ENCODE results near the gene TASL. TPM values are rescaled to one million over a fixed set of nuclear protein-coding genes. Genes with fewer than 3 reads are reported as not detected.

The TASL gene
- total and polyA plus RNA-seq, 2 donors (not counting 3 experiments of a cell fraction or from before 2014, with no cell fraction given), result not detected

- Histone ChIP-seq H4K20me1 (replicated peaks; ENCODE audit: control insufficient read depth, extremely low read depth, insufficient read depth, low read length) (no peaks in the 10 kb centered on the region), H3K27me3 (ENCODE audit: control insufficient read depth in 2 of 2, insufficient read depth in 2 of 2, low read length in 2 of 2) (no peaks in the 10 kb centered on the region), H3K9ac (replicated peaks; ENCODE audit: extremely low read depth, insufficient read depth, low read length) (no peak overlapping the region), H2AFZ (ENCODE audit: low read depth, low read length) (no peak overlapping the region), H3K4me1 (ENCODE audit: control insufficient read depth, extremely low read depth, insufficient read depth, low read length) (no peaks in the 10 kb centered on the region), H3K9me1 (replicated peaks; ENCODE audit: control insufficient read depth, extremely low read depth, insufficient read depth, low read length) (no peaks in the 10 kb centered on the region), H3K9me3 (replicated peaks; ENCODE audit: control insufficient read depth, insufficient read depth, low read length) (no peaks in the 10 kb centered on the region), H3K79me2 (ENCODE audit: control insufficient read depth, insufficient read depth, low read length) (no peaks in the 10 kb centered on the region), H3K4me3 (replicated peaks in 1 of 3; ENCODE audit: insufficient read depth in 1 of 3, low read depth in 1 of 3, low read length in 3 of 3) (no peak overlapping the region), H3K4me2 (ENCODE audit: insufficient read depth, low read length) (no peak overlapping the region), H3K36me3 (ENCODE audit: control insufficient read depth in 2 of 2, extremely low read depth in 1 of 2, insufficient read depth in 2 of 2, low read length in 2 of 2) (no peaks in the 10 kb centered on the region), H3K27ac (ENCODE audit: insufficient read depth, low read depth, low read length) (no peak overlapping the region)
- dilution Hi-C loops (cut with MboI; ENCODE audit: extremely low pct_ligation_motif_present, low sequenced_read_pairs), result no loop called here
- no peak for FAIRE-seq
- intact Hi-C loops (cut with micrococcal nuclease), result no loop called here
- no peak for DNase-seq (ENCODE audit: low read depth, low spot score)
- BruUV-seq (replicated peaks), result no TSS peak
- CTCF ChIA-PET, result interaction anchor here (0.6 kb wide), 1 partner anchor 309 kb away, joined by 3 read pairs; no protein-coding TSS in a partner anchor
- TF ChIP-seq, protein P1, sequence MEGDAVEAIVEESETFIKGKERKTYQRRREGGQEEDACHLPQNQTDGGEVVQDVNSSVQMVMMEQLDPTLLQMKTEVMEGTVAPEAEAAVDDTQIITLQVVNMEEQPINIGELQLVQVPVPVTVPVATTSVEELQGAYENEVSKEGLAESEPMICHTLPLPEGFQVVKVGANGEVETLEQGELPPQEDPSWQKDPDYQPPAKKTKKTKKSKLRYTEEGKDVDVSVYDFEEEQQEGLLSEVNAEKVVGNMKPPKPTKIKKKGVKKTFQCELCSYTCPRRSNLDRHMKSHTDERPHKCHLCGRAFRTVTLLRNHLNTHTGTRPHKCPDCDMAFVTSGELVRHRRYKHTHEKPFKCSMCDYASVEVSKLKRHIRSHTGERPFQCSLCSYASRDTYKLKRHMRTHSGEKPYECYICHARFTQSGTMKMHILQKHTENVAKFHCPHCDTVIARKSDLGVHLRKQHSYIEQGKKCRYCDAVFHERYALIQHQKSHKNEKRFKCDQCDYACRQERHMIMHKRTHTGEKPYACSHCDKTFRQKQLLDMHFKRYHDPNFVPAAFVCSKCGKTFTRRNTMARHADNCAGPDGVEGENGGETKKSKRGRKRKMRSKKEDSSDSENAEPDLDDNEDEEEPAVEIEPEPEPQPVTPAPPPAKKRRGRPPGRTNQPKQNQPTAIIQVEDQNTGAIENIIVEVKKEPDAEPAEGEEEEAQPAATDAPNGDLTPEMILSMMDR (IDR thresholded peaks at IDR 0.05; ENCODE audit: extremely low read depth in 1 of 2, insufficient read depth in 1 of 2, low read depth in 1 of 2, low read length in 2 of 2), result no peak
- TF ChIP-seq GATA2 (IDR thresholded peaks at IDR 0.05; ENCODE audit: insufficient read depth, insufficient read length, low read depth, low read length) (no peak), MYC (IDR thresholded peaks at IDR 0.05; ENCODE audit: low read depth, low read length) (no peak), POLR2AphosphoS5 (IDR thresholded peaks at IDR 0.05; ENCODE audit: insufficient read depth, low read depth, low read length) (no peak), FOS (IDR thresholded peaks at IDR 0.05; ENCODE audit: borderline replicate concordance, insufficient read depth, low read length) (no peak), JUN (IDR thresholded peaks at IDR 0.05; ENCODE audit: borderline replicate concordance, insufficient read depth, insufficient read length, low read depth) (no peak), MAX (IDR thresholded peaks at IDR 0.05; ENCODE audit: insufficient read depth, insufficient read length) (no peak), POLR2A (IDR thresholded peaks at IDR 0.05; ENCODE audit: low read depth, low read length) (no peak)
- POLR2A ChIA-PET, result no interaction called here
Observed at GRCh38 chrX:30610026-30610425, 32.5 kb upstream of the TASL start.

All from endothelial cell of umbilical vein (primary cell).